Muscle of arm (tissue), 14 donors: ENCODE measurements around the gene PGM3. TPM values are rescaled to one million over a fixed set of nuclear protein-coding genes. Genes with fewer than 3 reads are reported as not detected.
"Not testable (repeated sequence)": the region's sequence is repeated elsewhere in the genome, so short reads cannot be mapped to it uniquely, and the experiment has no call there.

Experiments used
- DNase-seq: peaks from one replicate; pipeline ENCODE4 v3.0.0-alpha.2; 2013
- long read RNA-seq, 11 donors: transcript quantifications; one replicate each; lab custom pipeline, GENCODE V29; 2026
- polyA plus RNA-seq, 12 donors: library from polyadenylated mRNA; unstranded; fragments of 120-200 nt; gene quantifications; one replicate each; pipeline ENCODE4 v1.2.1, GENCODE V29; 2013; ENCODE audit not compliant: insufficient read length in 12 of 12

PGM3 gene
- polyA plus RNA-seq = 10 to 100 TPM in 11 of 12 donors, not detected in 1; 24.1 to 77.4 (median 42.2) TPM
- long read RNA-seq, donor 1, full-length matches to known transcripts = 6 of 29 reads
- long read RNA-seq, donor 1, partial matches to known transcripts = 23 of 29 reads
- long read RNA-seq, donor 1, other reads (novel, unspliced or antisense) = 0 of 29 reads
- long read RNA-seq, donor 2, full-length matches to known transcripts = 13 of 13 reads
- long read RNA-seq, donor 2, partial matches to known transcripts = 0 of 13 reads
- long read RNA-seq, donor 2, other reads (novel, unspliced or antisense) = 0 of 13 reads
- long read RNA-seq, donor 3, full-length matches to known transcripts = 4 of 4 reads
- long read RNA-seq, donor 3, partial matches to known transcripts = 0 of 4 reads
- long read RNA-seq, donor 3, other reads (novel, unspliced or antisense) = 0 of 4 reads
- long read RNA-seq, donor 4, full-length matches to known transcripts = 5 of 5 reads
- long read RNA-seq, donor 4, partial matches to known transcripts = 0 of 5 reads
- long read RNA-seq, donor 4, other reads (novel, unspliced or antisense) = 0 of 5 reads
- long read RNA-seq, donor 5, full-length matches to known transcripts = 10 of 10 reads
- long read RNA-seq, donor 5, partial matches to known transcripts = 0 of 10 reads
- long read RNA-seq, donor 5, other reads (novel, unspliced or antisense) = 0 of 10 reads
- long read RNA-seq, donor 6, partial matches to known transcripts = 0 of 1 reads
- long read RNA-seq, donor 6, other reads (novel, unspliced or antisense) = 0 of 1 reads
- long read RNA-seq, donor 7, full-length matches to known transcripts = 4 of 4 reads
- long read RNA-seq, donor 7, partial matches to known transcripts = 0 of 4 reads
- long read RNA-seq, donor 7, other reads (novel, unspliced or antisense) = 0 of 4 reads
- long read RNA-seq, donor 8, full-length matches to known transcripts = 7 of 7 reads
- long read RNA-seq, donor 8, partial matches to known transcripts = 0 of 7 reads
- long read RNA-seq, donor 8, other reads (novel, unspliced or antisense) = 0 of 7 reads
- long read RNA-seq, donor 9, full-length matches to known transcripts = 3 of 3 reads
- long read RNA-seq, donor 9, partial matches to known transcripts = 0 of 3 reads
- long read RNA-seq, donor 9, other reads (novel, unspliced or antisense) = 0 of 3 reads
- long read RNA-seq, donor 10, full-length matches to known transcripts = 8 of 8 reads
- long read RNA-seq, donor 10, partial matches to known transcripts = 0 of 8 reads
- long read RNA-seq, donor 10, other reads (novel, unspliced or antisense) = 0 of 8 reads
- long read RNA-seq, donor 11, full-length matches to known transcripts = 13 of 23 reads
- long read RNA-seq, donor 11, partial matches to known transcripts = 10 of 23 reads
- long read RNA-seq, donor 11, other reads (novel, unspliced or antisense) = 0 of 23 reads

GRCh38 chr6:83192871-83193746, at the start of gene PGM3, which contains the start of gene RWDD2A:
TSS of gene PGM3 (minus strand) at chr6:83193265. CDS start at chr6:83191012, 2,253 bp downstream.
TSS of gene RWDD2A (plus strand) at chr6:83193357. CDS start at chr6:83194452, 1,095 bp downstream.
- DNase-seq = peak; percentile 93

- peak; percentile 30 for DNase-seq
These were observed 38.1 kb upstream of the PGM3 start for GRCh38 chr6:83231146-83231545.

- DNase-seq = no peak
These were observed 33.5 kb upstream of the PGM3 start for GRCh38 chr6:83226517-83226916.

- DNase-seq = peak; percentile 45
These were observed 28.9 kb upstream of the PGM3 start for GRCh38 chr6:83221889-83222479.

GRCh38 chr6:83221276-83221675, 28.2 kb upstream of the PGM3 start:
- DNase-seq = no peak

- no peak for DNase-seq
These were observed 27.1 kb upstream of the PGM3 start for GRCh38 chr6:83220121-83220520.

GRCh38 chr6:83218646-83219045, 25.6 kb upstream of the PGM3 start:
- DNase-seq = no peak

- no peak for DNase-seq
These were observed 23.7 kb upstream of the PGM3 start for GRCh38 chr6:83216806-83217205.

GRCh38 chr6:83215131-83216047, 22.3 kb upstream of the PGM3 start:
- peak; percentile 74 for DNase-seq

GRCh38 chr6:83202031-83202430, 9.0 kb upstream of the PGM3 start:
- DNase-seq = no peak

- DNase-seq = no peak
These were observed 6.8 kb upstream of the PGM3 start for GRCh38 chr6:83199863-83200225.

- DNase-seq = no peak
These were observed 6.3 kb upstream of the PGM3 start for GRCh38 chr6:83199173-83199862.

GRCh38 chr6:83198486-83199172, 5.6 kb upstream of the PGM3 start:
- DNase-seq = no peak

GRCh38 chr6:83193747-83194566, 892 bp upstream of the PGM3 start:
- peak; percentile 36 for DNase-seq

- no peak for DNase-seq
These were observed 609 bp downstream of the PGM3 start for GRCh38 chr6:83192456-83192855.

GRCh38 chr6:83191974-83192373, 1.1 kb downstream of the PGM3 start:
- DNase-seq = not testable (repeated sequence)

GRCh38 chr6:83190626-83191025, 2.4 kb downstream of the PGM3 start:
- DNase-seq = no peak
